HG03469 (cell line): Measurements from ENCODE around the gene C1orf105.
"Not testable (repeated sequence)": the region's sequence is repeated elsewhere in the genome, so short reads cannot be mapped to it uniquely, and the experiment has no call there.

Experiments used
- ATAC-seq: cut with Tn5 transposase; IDR thresholded peaks from one replicate; pipeline ENCODE4 v1.9.1; 2021; ENCODE audit warnings: mild to moderate bottlenecking, moderate library complexity, moderate number of reproducible peaks; ENCODE audit not compliant: unreplicated experiment

Gene C1orf105

DNA sequence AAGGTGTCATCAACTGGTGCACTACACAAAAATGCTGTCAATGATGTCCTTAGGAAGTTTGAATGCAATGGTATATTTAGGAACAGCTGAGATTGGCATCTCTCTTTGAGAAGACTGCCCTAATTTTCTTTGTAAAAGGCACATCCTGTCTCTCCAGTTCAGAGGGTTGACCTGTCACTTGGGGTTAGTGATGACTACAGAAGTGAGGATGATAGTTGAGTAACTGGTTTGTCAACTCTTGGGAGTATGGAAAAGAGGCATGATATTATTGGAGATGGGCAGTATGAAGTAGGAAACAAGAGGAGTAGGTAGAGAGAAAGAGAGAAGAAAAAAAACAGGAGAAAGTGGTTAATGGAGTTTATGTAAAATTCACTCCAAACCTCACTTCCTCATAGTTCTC is 63.8 kb downstream of the C1orf105 start:
- no peak for ATAC-seq

DNA sequence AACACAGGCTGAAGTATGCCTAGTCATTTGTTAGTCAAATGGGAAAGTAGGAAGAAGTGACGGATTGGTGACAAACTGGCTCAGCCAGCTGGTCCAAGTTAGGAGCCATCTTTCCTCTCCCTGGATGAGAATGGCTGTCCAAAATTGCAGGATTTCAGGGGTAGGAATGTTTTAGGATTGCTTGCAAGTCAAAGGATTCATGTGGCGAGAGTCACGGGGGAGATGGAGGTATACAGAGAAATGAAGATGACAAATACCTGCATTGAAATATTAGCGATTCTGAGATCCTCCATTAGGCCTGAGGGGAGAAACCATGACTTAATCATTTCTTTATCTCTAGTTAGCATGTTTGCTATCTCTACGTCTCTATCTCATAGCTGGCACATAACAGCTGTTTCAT is 65.1 kb downstream of the C1orf105 start:
- ATAC-seq: no peak

DNA sequence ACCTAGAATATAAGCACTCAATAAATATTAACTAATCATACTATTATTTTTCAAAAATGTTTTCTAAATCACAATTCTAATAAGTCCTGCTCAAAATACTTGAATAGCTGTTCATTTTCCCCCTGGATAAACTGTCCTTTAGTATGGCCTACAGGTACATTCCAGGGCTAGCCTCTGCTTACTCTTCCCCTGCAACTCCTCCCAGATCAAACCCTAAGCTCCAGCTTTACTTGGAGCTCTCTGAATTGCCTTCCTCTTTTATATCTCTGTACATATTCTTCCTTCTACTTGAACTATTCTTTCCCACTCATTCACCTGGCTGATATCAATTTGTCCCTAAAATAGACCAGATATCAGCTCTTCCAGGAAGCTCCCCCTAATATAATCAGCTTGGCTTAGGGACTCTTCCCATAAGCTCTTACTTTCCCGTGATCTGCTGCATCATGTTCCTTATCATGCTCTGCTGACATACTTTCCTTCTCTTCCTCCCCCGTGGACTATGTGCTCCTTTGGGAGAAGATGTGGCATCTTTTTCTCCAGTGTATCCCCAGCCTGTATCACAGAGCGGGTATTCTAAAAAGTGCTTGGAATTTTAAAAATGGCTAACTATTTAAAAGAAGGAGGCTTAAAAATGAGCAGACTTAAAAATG is 66.4 kb downstream of the C1orf105 start:
- no peak for ATAC-seq

DNA sequence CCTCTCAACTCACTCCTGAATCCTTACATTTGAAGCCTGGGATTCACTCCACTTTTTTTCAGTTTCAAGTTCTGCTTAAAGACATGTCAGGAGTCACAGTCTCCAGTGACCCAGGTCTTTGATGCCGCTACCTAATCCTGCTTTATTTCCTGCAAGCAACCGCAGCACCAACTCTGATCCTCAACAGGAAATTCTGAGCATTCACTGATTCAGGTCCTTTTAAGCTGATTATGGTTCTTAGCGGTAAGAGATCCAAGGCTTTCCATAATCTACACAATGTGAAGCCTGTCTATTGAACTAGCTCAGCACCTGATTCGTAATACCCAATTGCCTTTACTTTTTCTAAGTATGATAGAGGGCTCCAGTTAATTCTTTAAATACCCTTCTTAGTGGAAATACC is 67.1 kb downstream of the C1orf105 start:
- ATAC-seq: no peak

DNA sequence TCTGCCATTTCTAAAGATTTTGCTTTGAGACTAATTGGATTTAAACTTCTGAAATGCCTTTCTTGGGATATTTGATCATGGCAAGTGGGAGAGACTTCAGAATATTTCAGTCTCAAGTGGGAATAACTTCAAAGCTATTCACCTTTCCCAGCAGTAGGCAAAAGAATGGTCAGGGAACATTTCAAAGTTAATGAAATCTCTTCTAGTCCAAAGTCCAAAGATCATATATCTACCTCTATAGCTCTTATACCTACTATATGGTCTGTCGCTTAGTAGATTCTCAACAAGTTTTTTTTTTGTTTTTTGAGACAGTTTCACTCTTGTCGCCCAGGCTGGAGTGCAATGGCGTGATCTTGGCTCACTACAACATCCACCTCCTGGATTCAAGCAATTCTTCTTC is 67.9 kb downstream of the C1orf105 start:
- no peak for ATAC-seq

DNA sequence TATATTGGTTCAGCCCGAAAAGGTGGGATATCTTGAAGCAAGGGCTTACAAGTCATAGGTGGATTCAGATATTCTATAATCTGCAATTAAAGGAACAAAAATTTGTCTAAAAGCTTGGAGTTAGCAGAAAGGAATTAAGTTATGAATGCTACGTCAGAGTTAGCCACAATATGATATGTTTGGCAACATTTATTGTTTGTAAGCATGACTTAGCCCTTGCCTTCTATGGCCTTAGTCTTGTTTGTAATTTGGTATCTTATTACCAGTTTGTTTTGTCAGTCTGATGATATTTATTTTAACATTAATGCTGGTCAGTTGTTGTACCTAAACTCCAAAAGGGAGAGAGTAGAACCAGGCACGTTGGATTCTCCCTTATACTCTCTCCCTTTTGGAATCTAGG is 69.4 kb downstream of the C1orf105 start:
- ATAC-seq: no peak

DNA sequence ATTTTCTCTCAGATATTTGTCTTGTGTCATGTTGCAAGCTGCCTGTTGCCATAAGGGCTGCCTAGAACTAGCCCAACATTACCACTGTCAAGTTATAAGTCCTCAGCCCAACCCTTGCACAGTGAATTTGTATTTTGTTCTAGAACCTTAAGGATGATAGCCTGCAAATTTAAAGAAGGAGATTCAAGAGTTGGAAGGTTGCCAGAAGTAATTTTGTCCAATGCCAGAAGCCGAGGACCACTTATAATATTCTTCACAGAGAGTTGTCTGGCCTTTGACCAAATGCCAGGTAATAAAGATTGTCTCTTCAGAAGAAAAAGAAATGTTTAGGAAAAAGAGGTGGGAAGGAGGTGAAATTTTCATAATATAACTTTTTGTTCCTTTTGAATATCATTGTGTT is 71.9 kb downstream of the C1orf105 start:
- ATAC-seq: no peak

DNA sequence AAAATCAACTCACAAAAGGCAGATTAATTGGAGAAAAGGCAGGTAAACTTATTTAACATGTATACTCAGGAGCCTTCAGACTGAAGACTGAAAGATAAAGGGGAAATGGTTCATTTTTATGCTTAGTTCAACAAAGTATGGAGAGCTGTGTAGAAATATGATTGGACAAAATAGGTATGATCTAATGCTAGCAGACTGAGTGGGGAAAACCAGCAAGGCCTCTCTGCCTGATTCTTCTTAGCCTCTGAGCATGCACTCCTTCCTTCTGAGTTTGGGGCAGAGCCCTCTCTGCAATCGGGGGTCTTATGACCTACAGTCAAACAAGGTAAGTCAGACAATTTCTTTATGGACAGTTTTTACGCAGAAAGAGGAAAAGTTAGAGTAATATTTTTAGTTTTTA is 73.7 kb downstream of the C1orf105 start:
- ATAC-seq: no peak

DNA sequence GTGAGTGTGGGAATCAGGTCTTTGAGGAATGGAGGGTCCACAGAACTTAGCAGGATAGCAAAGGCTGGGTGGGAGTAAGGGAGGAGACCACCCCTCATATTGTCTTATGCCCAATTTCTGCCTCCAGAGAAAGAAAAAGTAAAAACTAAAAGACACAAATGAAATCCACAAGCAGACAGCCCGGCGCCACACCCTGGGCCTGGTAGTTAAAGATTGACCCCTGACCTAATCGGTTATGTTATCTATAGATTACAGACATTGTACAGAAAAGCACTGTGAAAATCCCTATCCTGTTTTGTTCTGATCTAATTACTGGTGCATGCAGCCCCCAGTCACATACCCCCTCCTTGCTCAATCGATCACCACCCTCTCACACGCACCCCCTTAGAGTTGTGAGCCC is 75.6 kb downstream of the C1orf105 start:
- ATAC-seq: not testable (repeated sequence)

DNA sequence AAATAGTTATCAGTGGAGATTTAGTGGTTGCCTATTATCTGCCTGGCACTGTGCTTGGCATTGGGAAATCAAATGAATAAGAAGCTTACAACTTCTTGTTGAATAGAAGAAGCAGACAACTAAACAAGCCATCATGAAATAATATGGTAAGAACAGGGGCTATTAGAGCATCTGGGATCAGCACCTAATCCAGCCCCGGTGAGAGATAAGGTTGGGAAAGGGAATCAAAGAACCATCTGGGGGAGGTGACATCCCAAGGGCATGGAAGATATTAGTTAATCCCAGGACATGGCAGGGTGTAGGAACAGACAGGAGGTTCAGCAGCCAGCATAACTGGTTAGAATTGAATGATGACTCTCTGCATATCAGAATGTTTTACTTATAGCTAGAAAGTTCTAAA is 76.2 kb downstream of the C1orf105 start:
- ATAC-seq: no peak

DNA sequence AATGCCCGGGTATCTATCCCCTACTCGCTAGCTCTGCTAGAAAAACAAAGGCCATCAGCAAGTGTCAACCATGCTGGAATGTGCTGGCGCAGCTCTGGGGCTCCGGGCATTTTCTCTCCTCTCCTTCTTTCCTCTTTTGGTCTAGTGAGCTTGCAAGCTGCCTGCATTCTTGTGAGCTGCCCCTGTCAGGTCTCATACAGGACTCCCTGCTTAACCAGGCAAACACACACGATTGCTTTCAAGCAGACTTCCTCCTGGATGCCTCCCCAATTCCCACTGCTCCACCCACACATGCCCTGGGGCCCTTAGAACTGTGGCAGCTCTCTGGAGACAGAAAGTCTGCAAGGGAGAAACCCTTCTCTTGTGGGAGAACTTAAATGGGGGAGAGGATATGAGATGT is 76.7 kb downstream of the C1orf105 start:
- ATAC-seq: no peak

DNA sequence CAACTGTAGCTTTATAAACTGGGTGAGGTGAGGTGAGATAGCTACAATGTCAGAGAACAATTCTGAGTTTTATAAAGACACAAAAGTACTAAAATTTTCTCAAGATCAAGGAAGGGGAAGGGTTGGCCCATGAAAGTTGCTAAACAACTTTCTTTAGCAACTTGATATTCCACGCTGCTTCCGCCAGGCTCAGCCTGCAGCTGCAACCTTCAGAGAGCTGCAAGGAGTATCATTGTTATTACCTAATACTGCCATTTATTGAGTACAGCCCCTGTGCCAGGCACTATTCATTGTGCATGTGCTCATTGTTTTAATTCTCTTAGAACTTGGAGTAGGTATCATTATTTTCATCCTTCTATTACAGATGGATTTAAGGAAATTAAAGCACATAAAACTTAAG is 78.4 kb downstream of the C1orf105 start:
- no peak for ATAC-seq

DNA sequence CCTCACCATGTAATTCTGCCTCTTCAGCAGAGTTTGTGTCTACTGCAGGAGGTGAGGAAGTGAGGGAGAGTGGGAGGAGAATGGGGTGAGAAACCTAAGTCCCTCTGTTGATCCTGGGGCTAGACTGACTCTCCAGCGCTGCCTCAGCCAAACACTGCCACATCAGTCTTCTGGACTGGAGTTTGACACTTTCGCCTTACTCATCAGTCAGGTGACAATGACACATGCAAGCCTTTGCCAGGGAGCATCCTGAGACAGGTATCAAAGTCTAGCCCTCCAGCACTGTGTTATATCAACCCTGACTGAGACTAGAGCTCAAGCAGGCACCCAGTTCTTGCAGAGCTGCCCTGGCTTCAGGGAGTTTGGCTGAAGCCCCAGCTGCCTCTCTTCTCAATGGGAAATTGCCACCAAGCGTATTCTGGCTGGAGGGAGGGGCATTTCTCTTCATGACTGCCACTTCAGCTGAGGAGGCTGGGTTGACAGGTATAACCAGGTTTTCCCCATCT is 79.2 kb downstream of the C1orf105 start:
- no peak for ATAC-seq

DNA sequence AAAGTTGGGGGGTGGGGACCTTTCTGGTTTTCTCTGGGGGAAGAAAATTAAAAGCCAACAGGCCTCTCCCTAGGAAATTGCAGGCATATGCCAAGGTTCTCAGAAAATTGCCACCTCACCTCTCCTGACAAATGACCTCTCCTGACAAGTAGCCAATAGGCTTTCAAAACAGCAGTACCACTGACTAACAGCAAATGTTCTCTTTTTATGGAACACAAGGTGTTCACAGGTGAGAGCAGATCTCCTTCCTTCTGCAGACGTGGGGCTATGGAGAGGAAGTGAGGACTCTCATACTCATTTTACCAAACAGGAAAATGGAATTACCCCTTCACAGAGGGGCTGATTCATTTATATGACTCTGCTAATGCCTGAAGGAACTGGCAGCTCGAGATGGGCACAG is 79.7 kb downstream of the C1orf105 start:
- no peak for ATAC-seq

DNA sequence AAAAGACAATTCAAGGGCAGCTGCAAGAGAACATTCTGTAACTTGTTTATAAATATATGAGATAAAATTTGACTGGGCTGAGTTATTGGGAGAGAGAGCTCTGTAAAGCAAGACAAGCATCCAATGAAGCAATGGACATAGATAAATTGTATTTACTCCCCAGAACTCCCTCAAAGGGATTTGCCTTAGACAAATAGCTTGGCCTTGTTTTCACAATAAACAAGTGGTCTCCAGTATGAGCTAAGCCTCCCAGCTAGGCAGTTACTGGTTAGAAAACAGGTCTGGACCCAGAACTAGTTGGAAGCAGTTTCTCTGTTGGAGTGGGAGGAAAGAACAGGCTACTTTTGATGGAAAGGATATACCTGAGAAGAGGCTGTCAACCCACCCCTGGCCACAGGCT is 87.3 kb downstream of the C1orf105 start:
- no peak for ATAC-seq

DNA sequence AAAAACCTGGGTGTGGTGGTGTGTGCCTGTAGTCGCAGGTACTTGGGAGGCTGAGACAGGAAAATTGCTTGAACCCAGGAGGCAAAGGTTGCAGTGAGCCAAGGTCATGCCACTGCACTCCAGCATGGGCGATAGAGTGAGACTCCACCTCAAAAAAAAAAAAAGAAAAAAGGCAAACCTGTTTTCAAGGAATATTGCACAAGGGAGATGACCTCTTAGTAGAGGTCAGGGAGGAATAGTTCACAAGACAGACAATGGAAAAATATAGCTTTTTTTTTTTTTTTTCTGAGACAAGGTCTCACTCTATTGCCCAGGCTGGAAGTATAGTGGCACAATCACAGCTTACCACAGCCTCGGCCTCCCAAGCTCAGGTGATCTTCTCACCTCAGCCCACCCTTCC is 90.0 kb downstream of the C1orf105 start:
- no peak for ATAC-seq

DNA sequence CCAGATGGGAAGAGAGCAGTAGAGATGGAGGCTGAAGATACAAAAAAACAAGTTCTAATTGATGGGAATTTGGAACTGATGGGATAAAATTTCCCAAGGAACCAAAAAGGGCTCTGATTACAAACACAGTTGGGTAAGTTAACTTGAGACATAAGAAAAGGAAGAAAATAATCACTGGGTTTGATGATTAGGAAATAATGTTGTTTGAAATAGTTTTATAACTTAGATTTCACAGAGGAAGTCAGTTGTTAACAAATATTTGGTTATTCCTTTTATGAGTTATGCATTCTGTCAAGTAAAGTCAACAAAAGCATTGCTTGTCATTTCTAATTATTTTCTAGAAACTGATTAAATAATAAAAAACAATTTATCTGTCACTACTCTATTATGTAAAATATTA is 92.1 kb downstream of the C1orf105 start:
- no peak for ATAC-seq

DNA sequence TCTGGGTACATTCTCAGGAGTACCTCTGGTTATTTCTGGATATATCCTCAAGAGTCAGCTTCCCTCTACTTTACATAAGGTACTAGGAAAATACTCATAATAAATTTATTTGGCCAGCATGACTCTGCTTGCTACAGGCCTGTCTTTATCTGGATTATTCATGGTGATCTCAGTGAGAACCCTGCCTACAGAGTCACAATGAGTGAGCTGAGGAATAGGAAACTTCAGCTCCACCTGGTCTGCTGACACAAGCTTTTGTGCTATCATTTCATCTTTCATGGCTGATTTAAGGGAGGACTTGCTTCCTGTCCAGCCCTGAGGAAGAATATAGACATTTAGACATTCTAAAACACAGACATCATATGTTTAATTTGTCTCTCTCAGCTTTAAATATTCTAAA is 93.0 kb downstream of the C1orf105 start:
- no peak for ATAC-seq

DNA sequence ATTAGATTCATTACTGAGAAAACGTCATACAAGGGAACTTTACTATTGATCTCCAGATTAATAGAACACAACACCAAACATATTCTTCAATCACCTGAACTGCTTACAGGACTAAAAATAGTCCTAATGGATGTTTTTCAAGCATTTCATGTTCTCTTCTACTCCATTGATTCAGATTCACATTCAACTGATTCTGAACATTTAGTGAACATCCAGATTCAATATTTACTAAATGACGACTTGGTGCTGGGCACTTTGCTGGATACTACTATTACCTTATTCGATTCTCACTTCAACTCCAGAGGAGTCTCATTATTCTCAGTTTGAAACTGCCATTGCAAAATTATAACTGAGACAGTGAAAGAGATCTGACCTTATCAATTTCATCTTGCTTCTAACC is 93.6 kb downstream of the C1orf105 start:
- no peak for ATAC-seq

DNA sequence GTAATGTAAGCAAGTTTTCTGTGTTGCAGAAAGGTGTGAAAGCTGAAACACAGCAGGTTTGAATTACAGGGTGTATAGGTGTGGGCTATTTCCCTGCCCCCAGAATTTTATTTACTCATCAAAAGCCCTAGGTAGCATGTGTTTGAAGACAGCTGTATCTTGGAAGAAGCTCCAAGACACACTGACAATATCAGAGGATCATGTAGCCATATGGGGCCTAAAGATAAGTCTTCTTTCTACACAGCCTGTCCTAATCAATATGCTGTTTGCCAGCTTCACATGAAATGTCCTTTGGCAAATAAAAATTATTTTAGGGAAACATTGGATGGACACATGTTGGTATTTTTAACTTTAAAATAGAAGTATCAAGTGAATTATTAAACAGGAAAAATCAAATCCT is 95.0 kb downstream of the C1orf105 start:
- ATAC-seq: no peak

DNA sequence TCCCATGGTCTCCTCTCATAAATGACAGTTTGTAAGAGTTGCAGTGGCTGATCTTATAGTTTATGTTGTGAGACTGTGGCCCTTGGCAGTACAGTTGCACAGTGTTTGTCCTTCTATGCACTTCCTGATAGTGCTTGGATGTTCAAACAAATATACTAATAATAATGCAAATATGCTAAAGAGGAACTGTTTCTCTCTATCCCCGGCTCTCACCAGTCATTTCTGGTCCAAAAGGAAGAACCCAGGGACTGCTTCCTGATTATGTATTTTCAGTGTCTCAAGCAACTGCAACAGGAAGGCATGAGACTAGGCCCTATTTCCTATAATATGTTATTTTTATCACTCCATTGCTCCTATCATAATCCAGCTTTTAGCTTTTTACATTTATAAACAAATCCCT is 95.4 kb downstream of the C1orf105 start:
- no peak for ATAC-seq

DNA sequence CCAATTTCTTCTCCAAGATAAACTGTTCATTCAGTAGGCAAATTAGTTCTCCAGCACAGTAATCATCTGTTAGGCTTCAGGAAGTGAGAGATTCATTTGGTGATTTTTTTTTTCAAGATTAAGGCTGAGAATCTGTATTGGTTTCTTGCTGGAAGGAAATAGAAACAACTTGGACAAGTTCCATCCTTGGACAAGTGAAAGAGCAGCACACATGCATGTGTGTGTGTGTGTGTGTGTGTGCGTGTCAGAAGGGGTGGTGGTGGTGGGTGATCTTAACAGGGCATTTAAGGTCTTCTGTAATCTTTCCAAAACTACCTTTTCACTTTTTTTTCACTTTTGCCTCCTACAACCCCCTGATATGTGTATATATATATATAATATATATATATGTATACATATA is 96.6 kb downstream of the C1orf105 start:
- ATAC-seq: no peak

DNA sequence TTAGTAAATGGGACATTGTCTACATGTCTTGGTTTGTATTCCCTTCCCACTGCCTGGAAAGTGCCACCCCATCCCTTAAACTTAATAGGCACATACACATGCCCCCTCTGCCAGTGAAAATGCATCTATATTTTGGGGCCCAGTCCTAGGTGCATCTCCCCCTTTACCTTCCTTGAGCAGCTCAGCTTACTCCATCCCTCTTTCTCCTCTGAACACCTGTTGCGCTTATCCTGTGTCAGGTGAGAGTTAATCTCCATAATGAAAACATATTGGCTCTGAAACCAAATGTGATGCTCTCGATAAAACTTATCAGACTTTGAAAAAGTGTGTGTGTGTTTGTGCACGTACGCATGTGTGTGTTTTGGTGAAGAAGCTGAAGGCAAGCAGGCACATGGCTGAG is 97.1 kb downstream of the C1orf105 start:
- ATAC-seq: no peak
